Activated CD4-positive, alpha-beta T cell treated with anti-CD3 and anti-CD28 coated beads, Interleukin-2, amount 10 ng/mL, durations not matched to agents 7 days and 5 days (primary cell): ENCODE data around the gene MTURN. TPM values are rescaled to one million over a fixed set of nuclear protein-coding genes. Genes with fewer than 3 reads are reported as not detected.

Source experiments
- total RNA-seq, 2 experiments: library from RNA; stranded (reverse); gene quantifications; one replicate each; pipeline ENCODE4 v1.2.3, GENCODE V29; 2021

Gene MTURN
- total RNA-seq, 2 experiments from 2014 or later: 3.7 to 4.1 TPM

Other genes with a start within 250 kb of the MTURN start
- 1 to 10 TPM; 2.1 TPM for gene SCRN1, start 145.2 kb upstream of the MTURN start, total RNA-seq
- gene FKBP14, start 108.3 kb upstream of the MTURN start, total RNA-seq: 1 to 10 TPM; 3.0 to 4.1 TPM
- 1 to 10 TPM; 5.2 to 6.3 TPM for gene PLEKHA8, start 106.6 kb upstream of the MTURN start, total RNA-seq
- 10 to 100 TPM; 16.8 to 18.5 TPM for gene ZNRF2, start 149.6 kb downstream of the MTURN start, total RNA-seq